Calu3 (cell line): Measurements from ENCODE around the gene RNF181. TPM values are rescaled to one million over a fixed set of nuclear protein-coding genes. Genes with fewer than 3 reads are reported as not detected.

Experiments
- BruUV-seq: library from RNA; stranded (reverse); fragments of 400-500 nt; replicated peaks from 2 replicates; lab custom pipeline; 2021; lab: Mats Ljungman, UMichigan
- CTCF ChIA-PET: fragments of 300-600 bp; sonication (Branson Sonifier 250); formaldehyde crosslinking; loops from one replicate; lab custom pipeline; 2022; ENCODE audit warnings: antibody characterized with exemption; lab: Charles Lee
- DNase-seq: peaks from one replicate; pipeline ENCODE4 v3.0.0; 2022
- H3K27ac Mint-ChIP-seq: one replicate; pipeline ENCODE4 v1.8.0; 2022; ENCODE audit warnings: mixed read lengths; ENCODE audit not compliant: unreplicated experiment
- H3K27me3 Mint-ChIP-seq: one replicate; pipeline ENCODE4 v1.8.0; 2022; ENCODE audit warnings: mixed read lengths; ENCODE audit not compliant: unreplicated experiment
- H3K36me3 Mint-ChIP-seq: one replicate; pipeline ENCODE4 v1.8.0; 2022; ENCODE audit warnings: mild to moderate bottlenecking, moderate library complexity, mixed read lengths; ENCODE audit not compliant: insufficient read depth, unreplicated experiment
- H3K4me1 Mint-ChIP-seq: one replicate; pipeline ENCODE4 v1.8.0; 2022; ENCODE audit warnings: mild to moderate bottlenecking, low read depth, mixed read lengths; ENCODE audit not compliant: unreplicated experiment
- H3K4me3 Mint-ChIP-seq: one replicate; pipeline ENCODE4 v1.8.0; 2022; ENCODE audit warnings: mild to moderate bottlenecking, low read depth, moderate library complexity, mixed read lengths; ENCODE audit not compliant: unreplicated experiment
- H3K9me3 Mint-ChIP-seq: one replicate; pipeline ENCODE4 v1.8.0; 2022; ENCODE audit warnings: low read depth, mixed read lengths; ENCODE audit not compliant: unreplicated experiment
- CTCF ChIP-seq: fragments of 200-600 bp; IDR thresholded peaks from one replicate; pipeline ENCODE4 v1.8.0; 2022; ENCODE audit warnings: antibody characterized with exemption; ENCODE audit not compliant: unreplicated experiment
- intact Hi-C: fragments of 100-400 bp; cut with micrococcal nuclease; formaldehyde crosslinking; loops from one replicate; pipeline ENCODE4 v1.10.0; 2022; ENCODE audit not compliant: unreplicated experiment
- total RNA-seq: library from RNA; stranded (reverse); gene quantifications from 2 replicates; pipeline ENCODE4 v1.2.3, GENCODE V29; 2022

The RNF181 gene
- total RNA-seq, 1 experiment from 2014 or later: 101 TPM

- H3K27ac Mint-ChIP-seq: peak overlapping the region; percentile 80
- peak; percentile 47 for DNase-seq
- CTCF ChIA-PET: interaction anchor here (0.6 to 1.5 kb wide), 2 partner anchors 10 to 14 kb away, joined by 3 to 4 read pairs; partner anchors contain the start of gene RNF181
- no peak for TF ChIP-seq CTCF
- H3K4me3 Mint-ChIP-seq: peak overlapping the region; percentile 51
- no peaks in the 10 kb centered on the region for H3K9me3 Mint-ChIP-seq
- H3K36me3 Mint-ChIP-seq: peaks cover 3% of the 10 kb centered on the region
- no peaks in the 10 kb centered on the region for H3K27me3 Mint-ChIP-seq
- intact Hi-C loops: no loop called here
- no TSS peak for BruUV-seq
- peaks cover 18% of the 10 kb centered on the region for H3K4me1 Mint-ChIP-seq
Measured at GRCh38 chr2:85584857-85585780, 10.4 kb upstream of the RNF181 start.

- H3K36me3 Mint-ChIP-seq: no peaks in the 10 kb centered on the region
- H3K27ac Mint-ChIP-seq: peak overlapping the region; percentile 80
- no peak for TF ChIP-seq CTCF
- intact Hi-C loops: no loop called here
- no peaks in the 10 kb centered on the region for H3K9me3 Mint-ChIP-seq
- H3K4me1 Mint-ChIP-seq: peaks cover 24% of the 10 kb centered on the region
- CTCF ChIA-PET: interaction anchor here (1.5 kb wide), 1 partner anchor 10 kb away, joined by 4 read pairs; the partner anchor contains the start of gene RNF181
- no TSS peak for BruUV-seq
- H3K27me3 Mint-ChIP-seq: no peaks in the 10 kb centered on the region
- DNase-seq: no peak
- peak overlapping the region; percentile 51 for H3K4me3 Mint-ChIP-seq
Measured at GRCh38 chr2:85585781-85586105, 9.8 kb upstream of the RNF181 start.

- H3K27ac Mint-ChIP-seq: no peak overlapping the region
- no peaks in the 10 kb centered on the region for H3K36me3 Mint-ChIP-seq
- H3K4me3 Mint-ChIP-seq: no peak overlapping the region
- no peaks in the 10 kb centered on the region for H3K9me3 Mint-ChIP-seq
- no peaks in the 10 kb centered on the region for H3K27me3 Mint-ChIP-seq
- TF ChIP-seq CTCF: no peak
- BruUV-seq: no TSS peak
- peaks cover 32% of the 10 kb centered on the region for H3K4me1 Mint-ChIP-seq
- intact Hi-C loops: no loop called here
- DNase-seq: no peak
- CTCF ChIA-PET: no interaction called here
Measured at GRCh38 chr2:85588236-85588635, 7.3 kb upstream of the RNF181 start.

- Mint-ChIP-seq H3K27ac (no peak overlapping the region), H3K27me3 (no peaks in the 10 kb centered on the region), H3K36me3 (no peaks in the 10 kb centered on the region), H3K4me3 (no peak overlapping the region), H3K9me3 (no peaks in the 10 kb centered on the region), H3K4me1 (peaks cover 32% of the 10 kb centered on the region)
- TF ChIP-seq CTCF: no peak
- no TSS peak for BruUV-seq
- CTCF ChIA-PET: no interaction called here
- intact Hi-C loops: no loop called here
- DNase-seq: no peak
Measured at GRCh38 chr2:85588645-85589044, 6.9 kb upstream of the RNF181 start.
